ENCODE results near the gene BTG3. TPM values are rescaled to one million over a fixed set of nuclear protein-coding genes. Genes with fewer than 3 reads are reported as not detected.

BTG3 gene
- total and polyA plus RNA-seq, 9 of the 15 experiments (the other 6 are each of a cell fraction or from before 2014, with no cell fraction given): 11.7 to 43.0 (median 29.7) TPM

- no peak for ATAC-seq
- H3K36me3 ChIP-seq (ENCODE audit: control insufficient read depth, insufficient read depth, low read length): no peaks in the 10 kb centered on the region
- intact Hi-C loops (cut with micrococcal nuclease): no loop called here
- no peaks in the 10 kb centered on the region for H3K9me3 ChIP-seq (replicated peaks; ENCODE audit: control insufficient read depth, insufficient read depth, low read depth, low read length)
- no peak overlapping the region for H3K4me2 ChIP-seq (ENCODE audit: insufficient read depth, low read length)
- CTCF ChIA-PET (ENCODE audit: low intra/inter-chr PET ratio): no interaction called here
- no peak for FAIRE-seq
- no peak overlapping the region for H3K27ac ChIP-seq (ENCODE audit: extremely low read depth, low read depth, low read length)
- in situ Hi-C loops (cut with MboI): no loop called here
- DNase-seq (ENCODE audit: extremely low read depth in 1 of 4, low spot score in 3 of 4): no peak
- no peak overlapping the region for H3K4me3 ChIP-seq
- BruUV-seq (replicated peaks): no TSS peak
- H4K20me1 ChIP-seq (replicated peaks; ENCODE audit: control insufficient read depth, insufficient read depth, low read length): no peaks in the 10 kb centered on the region
- H3K9ac ChIP-seq (ENCODE audit: insufficient read depth in 1 of 2, low read depth in 2 of 2, low read length in 2 of 2): no peak overlapping the region
- 0 out of 5 replicates have a peak, but pooled peaks cover 0 to 3% of the 10 kb centered on the region in 2 experiments for H3K27me3 ChIP-seq (ENCODE audit: control insufficient read depth in 2 of 2, insufficient read depth in 2 of 2, low read length in 2 of 2)
- H3K9me1 ChIP-seq (ENCODE audit: control insufficient read depth, insufficient read depth, low read length): no peaks in the 10 kb centered on the region
- WGBS (ENCODE audit: insufficient coverage, low coverage, missing lambda C conversion rate): 3% methylated on average over 6 of the region's 6 CpGs
- H3K4me1 ChIP-seq (replicated peaks in 1 of 2; ENCODE audit: control insufficient read depth in 2 of 2, insufficient read depth in 2 of 2, low read length in 2 of 2): no peaks in the 10 kb centered on the region
- no peaks in the 10 kb centered on the region for H3K79me2 ChIP-seq (ENCODE audit: control insufficient read depth, insufficient read depth, low read length)
- no peak for TF ChIP-seq SMARCB1 (IDR thresholded peaks at IDR 0.05; ENCODE audit: insufficient read length, low read depth)
- TF ChIP-seq ZNF165 (CRISPR knock-in tag; IDR thresholded peaks at IDR 0.05; ENCODE audit: borderline replicate concordance): no peak
- no peak for TF ChIP-seq ZNF655 (CRISPR knock-in tag; IDR thresholded peaks at IDR 0.05)
- no peak for TF ChIP-seq ZNF77 (CRISPR knock-in tag; IDR thresholded peaks at IDR 0.05)
- TF ChIP-seq NCOA6 (IDR thresholded peaks at IDR 0.05): no peak
- TF ChIP-seq SRSF9 (IDR thresholded peaks at IDR 0.05; ENCODE audit: borderline replicate concordance, low read depth, low read length): no peak
- TF ChIP-seq ATF4 (CRISPR knock-in tag; IDR thresholded peaks at IDR 0.05): no peak
- TF ChIP-seq KLF16 (IDR thresholded peaks at IDR 0.05): no peak
- H2AFZ ChIP-seq (ENCODE audit: low read depth, low read length): no peak overlapping the region
- POLR2A ChIA-PET: interaction anchor here (1.4 kb wide), 1 partner anchor 9 kb away, joined by 3 read pairs; no protein-coding TSS in a partner anchor
Observed at GRCh38 chr21:17658931-17659330, 46.2 kb upstream of the BTG3 start.

Measured in K562 (cell line).